GM21360 (cell line): ENCODE data around the gene ACIN1.
A peak's percentile ranks its signal among the peaks of the same experiment; 100 is the strongest.

Experiments
- ATAC-seq: cut with Tn5 transposase; IDR thresholded peaks from one replicate; pipeline ENCODE4 v1.9.1; 2021; ENCODE audit warnings: mild to moderate bottlenecking, moderate library complexity; ENCODE audit not compliant: unreplicated experiment

The ACIN1 gene

DNA sequence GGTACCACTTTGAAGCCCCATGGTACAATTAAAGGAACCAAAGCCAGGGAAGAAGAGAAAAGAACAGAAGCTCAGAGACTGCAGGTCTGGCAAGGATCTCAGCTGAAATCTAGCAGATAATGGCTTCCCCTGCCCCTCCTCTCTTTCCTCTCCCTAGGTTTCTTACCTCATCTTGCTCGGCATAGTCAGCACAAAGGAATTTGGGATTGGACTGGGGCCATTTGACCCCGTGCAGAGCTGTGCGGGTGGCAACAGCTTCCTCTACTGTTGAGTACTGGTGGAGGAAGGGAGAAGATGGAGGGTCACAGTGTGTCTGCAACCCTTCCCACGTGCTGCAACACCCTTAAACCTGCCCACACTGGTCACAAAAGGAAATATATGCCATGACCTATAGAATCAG, 32.9 kb downstream of the ACIN1 start:
- ATAC-seq = no peak

GRCh38 chr14:23060536-23061260, 34.2 kb downstream of the ACIN1 start:
- no peak for ATAC-seq

- ATAC-seq = no peak
Observed at GRCh38 chr14:23058654-23059504, 36.1 kb downstream of the ACIN1 start.

DNA sequence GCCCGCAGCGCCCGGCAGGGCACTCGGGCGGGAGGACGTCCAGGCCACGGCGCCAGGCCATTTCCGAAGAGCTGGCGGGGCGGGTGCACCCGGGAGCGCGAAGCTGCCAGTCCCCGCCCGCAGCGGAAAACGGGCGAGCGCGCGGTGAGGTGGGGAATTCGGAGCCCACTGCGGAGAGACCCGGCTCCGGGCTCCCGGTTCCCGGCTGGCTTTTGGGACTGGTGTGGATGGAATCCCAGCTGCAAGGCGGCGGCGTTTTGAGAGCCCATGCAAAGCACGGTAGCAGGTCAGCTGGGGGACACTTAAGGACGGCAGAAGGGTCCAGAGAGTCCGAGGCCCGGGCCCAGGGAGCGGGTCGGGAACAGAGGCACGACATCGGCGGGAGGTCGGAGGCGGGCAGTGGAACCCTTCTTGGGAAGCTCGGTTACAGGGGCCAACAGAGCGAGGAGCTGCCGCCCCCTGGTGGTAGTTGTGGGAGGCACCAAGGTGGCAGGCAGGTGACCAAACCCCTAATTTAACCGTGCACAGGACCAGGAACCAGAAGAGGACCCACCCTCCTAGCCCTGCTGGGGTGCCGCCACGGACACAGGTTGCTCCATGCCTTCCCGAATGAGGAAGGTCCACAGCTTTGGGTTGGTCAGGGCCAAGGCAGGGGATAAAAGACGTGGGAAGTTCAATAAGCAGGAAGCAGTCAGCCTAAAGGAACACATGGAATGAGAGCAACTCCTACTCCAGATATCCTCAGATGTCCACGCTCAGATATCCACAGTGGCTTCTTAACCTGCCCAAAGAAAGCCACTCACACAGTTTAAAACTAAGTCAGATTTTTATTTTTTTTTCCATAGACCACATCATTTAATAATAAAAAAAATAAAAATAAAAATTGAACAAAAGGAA, 36.9 kb downstream of the ACIN1 start:
- ATAC-seq = peak; percentile 52

- peak; percentile 53 for ATAC-seq
Observed at GRCh38 chr14:23056956-23057756, 37.8 kb downstream of the ACIN1 start, which contains the start of gene CDH24. Gene CDH24, minus strand, starts transcription at chr14:23057520. Its CDS starts 1,787 bp downstream, at chr14:23055733.

- ATAC-seq = no peak
Observed at GRCh38 chr14:23056145-23056955, 38.6 kb downstream of the ACIN1 start.

- ATAC-seq = no peak
Observed at GRCh38 chr14:23055621-23056144, 39.3 kb downstream of the ACIN1 start.

DNA sequence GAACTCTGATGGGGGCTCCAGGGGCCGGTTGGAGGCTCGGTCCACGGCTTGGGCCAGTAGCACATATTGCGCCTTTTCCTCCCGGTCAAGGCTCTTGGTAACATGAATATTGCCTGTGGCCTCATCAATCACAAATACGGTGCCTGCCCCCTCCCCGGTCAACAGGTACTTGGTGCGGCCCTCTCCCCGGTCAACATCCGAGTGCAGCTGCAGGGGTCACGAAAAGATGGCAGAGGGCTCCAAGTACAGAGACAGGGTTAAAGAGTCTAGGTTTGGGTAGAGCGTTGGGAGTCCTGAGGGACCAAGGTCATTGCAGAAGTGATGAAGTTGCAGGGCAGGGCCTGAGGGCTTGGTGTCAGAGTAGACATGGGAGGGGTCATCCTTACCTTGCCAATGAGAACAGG, 39.8 kb downstream of the ACIN1 start:
- no peak for ATAC-seq

GRCh38 chr14:23054000-23054811, 40.7 kb downstream of the ACIN1 start:
- ATAC-seq = no peak

GRCh38 chr14:23053426-23053825, 41.5 kb downstream of the ACIN1 start:
- no peak for ATAC-seq

DNA sequence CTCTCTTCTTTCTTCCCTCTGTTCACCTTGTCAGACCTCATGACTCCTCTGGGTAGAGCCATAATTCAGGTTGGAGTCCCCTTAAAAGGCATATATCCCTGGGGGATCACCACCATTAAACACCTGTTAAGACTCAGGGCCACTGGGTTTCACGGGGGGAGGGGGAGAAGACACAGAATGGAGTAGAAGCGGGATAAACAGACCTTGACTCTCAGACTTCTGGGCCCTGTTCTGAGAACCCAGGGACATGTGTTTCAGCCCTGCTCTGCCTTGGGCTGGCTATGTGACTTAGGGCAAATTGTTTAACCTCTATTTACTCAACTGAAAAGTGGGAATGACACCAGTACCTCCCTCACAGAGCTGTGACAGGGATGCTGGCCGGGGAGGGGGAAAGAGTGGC, 42.3 kb downstream of the ACIN1 start:
- no peak for ATAC-seq

- ATAC-seq = no peak
Observed at GRCh38 chr14:23052182-23052623, 42.7 kb downstream of the ACIN1 start.

DNA sequence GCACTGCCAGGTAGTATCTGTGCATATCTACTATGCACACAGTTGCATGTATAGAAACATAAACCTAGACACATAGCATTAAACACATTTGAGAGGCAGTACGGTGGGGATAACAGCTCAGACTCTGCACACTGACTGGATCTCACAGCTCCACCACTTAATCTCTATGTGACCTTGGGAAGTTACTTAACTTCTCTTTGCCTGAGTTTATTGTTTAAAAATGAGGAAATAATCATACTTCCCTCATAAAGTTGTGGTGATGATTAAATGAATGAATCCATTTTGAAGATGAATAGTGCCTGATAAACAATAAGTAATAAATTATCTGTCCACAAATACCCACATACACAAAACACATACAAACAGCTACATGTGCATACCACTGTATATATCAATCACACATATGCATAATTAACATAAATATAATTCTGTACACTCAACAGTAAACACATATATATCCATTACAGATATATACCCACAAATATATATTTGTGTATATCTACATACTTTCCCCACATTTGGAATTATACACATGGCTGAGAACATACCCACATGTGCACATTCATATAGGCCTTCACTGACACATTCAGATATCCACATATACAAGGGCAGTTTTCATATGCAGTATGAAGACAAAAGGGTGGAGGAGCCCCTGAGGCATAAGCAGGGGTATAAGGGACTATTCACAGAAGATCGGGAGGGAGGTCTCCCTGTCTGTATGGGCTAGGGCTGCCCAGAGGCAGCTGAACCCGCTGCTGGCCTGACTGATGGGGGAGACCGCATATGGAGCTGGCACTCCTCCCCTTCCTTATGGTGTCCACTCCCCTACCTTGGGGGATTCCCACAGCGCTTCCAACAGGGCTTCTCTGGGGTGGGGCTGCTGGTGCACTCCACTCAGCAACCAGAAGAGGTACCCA, 43.5 kb downstream of the ACIN1 start:
- no peak for ATAC-seq

DNA sequence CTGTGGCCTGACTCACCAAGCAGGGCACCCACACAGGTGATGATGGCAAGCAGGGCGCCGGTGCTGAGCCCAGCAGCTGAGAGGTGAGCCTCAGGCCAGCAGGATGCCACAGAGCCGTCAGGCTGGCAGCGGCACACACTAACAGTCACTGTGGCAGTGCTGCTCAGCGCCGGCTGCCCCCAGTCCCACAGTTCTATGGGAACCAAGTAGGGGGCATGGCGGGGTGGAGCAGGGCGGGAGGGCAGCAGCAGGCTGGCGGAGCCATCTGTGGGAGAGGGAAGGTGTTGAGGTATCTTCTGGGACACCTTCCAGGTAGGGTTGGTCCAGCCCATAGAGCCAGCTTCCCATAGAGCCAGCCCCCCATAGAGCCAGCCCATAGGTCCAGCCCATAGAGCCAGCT, 45.9 kb downstream of the ACIN1 start:
- ATAC-seq = no peak

- ATAC-seq = no peak
Observed at GRCh38 chr14:23047751-23048693, 46.9 kb downstream of the ACIN1 start.

DNA sequence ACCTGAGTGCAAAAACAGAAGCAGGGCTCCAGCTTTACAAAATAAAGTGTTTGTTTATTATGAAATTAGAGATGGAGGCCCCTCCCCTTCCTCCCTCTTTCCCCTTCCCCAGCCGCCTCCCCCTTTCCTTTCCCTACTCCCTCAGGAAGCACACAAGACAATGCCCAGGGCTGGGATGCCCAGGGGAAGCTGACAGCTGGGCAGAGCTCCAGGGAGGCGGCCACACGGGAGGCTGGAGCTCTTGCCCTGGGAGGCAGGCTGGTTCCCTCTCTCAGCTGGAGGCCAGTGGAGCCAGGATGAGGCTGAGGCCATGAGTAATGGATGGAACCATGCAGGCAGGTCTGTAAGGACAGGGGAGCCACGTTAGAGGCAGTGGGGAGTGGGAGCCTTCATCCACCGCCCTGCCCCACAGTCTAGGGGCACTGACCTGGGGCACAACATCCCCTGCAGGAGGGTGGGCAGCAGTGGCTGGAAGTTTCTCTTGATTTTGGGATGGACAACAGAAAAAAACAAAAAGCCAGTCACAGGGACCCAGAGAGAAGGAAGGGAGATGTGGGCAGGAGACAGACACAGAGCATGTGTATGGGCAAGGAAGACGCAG, 47.8 kb downstream of the ACIN1 start:
- no peak for ATAC-seq
